GM12878 (cell line): ENCODE results near the gene CALR. TPM values are rescaled to one million over a fixed set of nuclear protein-coding genes. Genes with fewer than 3 reads are reported as not detected.
A peak's percentile ranks its signal among the peaks of the same experiment; 100 is the strongest.

Experiments used
- BACH1 ChIP-seq: fragments of 450-650 bp; IDR thresholded peaks from 2 replicates; pipeline ENCODE4 v1.6.1; 2017; ENCODE audit warnings: mild to moderate bottlenecking, borderline replicate concordance
- BRCA1 ChIP-seq: IDR thresholded peaks from 2 replicates; pipeline ENCODE4 v1.6.1; 2011; ENCODE audit warnings: low read depth, low read length, improper control_type of control experiment
- FOXM1 ChIP-seq: IDR thresholded peaks from 2 replicates; pipeline ENCODE4 v1.6.1; 2012; ENCODE audit warnings: low read depth, mild to moderate bottlenecking, inconsistent platforms, low read length, moderate library complexity
- IKZF1 ChIP-seq: fragments of 450-650 bp; conservative IDR thresholded peaks from 2 replicates; pipeline ENCODE4 v1.6.1; 2017; ENCODE audit warnings: antibody characterized with exemption, mild to moderate bottlenecking
- KDM1A ChIP-seq: fragments of 200-600 bp; sonication (generic); IDR thresholded peaks from 2 replicates; pipeline ENCODE4 v1.6.1; 2016; ENCODE audit warnings: borderline replicate concordance
- MEF2B ChIP-seq: fragments of 450-650 bp; IDR thresholded peaks from 2 replicates; pipeline ENCODE4 v1.6.1; 2018; ENCODE audit warnings: mild to moderate bottlenecking, moderate library complexity; ENCODE audit not compliant: partially characterized antibody, poor library complexity, severe bottlenecking
- MTA3 ChIP-seq: IDR thresholded peaks from 2 replicates; pipeline ENCODE4 v1.6.1; 2012; ENCODE audit warnings: low read length, inconsistent platforms, borderline replicate concordance
- MXI1 ChIP-seq: fragments of 150-350 bp; IDR thresholded peaks from 2 replicates; pipeline ENCODE4 v1.6.1; 2011; ENCODE audit warnings: low read depth, mild to moderate bottlenecking, inconsistent platforms, low read length, improper control_type of control experiment
- RAD21 ChIP-seq: IDR thresholded peaks from 2 replicates; pipeline ENCODE4 v1.6.1; 2011; ENCODE audit warnings: mild to moderate bottlenecking, low read depth, low read length, moderate library complexity; ENCODE audit not compliant: insufficient read depth
- RAD51 ChIP-seq: fragments of 450-650 bp; IDR thresholded peaks from 2 replicates; pipeline ENCODE4 v1.6.1; 2016; ENCODE audit warnings: moderate library complexity, mild to moderate bottlenecking, inconsistent platforms
- RELA ChIP-seq: fragments of 450-650 bp; IDR thresholded peaks from 2 replicates; pipeline ENCODE4 v1.8.0; 2014; ENCODE audit warnings: borderline replicate concordance; ENCODE audit not compliant: partially characterized antibody
- SMARCA5 ChIP-seq: fragments of 450-650 bp; IDR thresholded peaks from 2 replicates; pipeline ENCODE4 v1.6.1; 2017; ENCODE audit warnings: mild to moderate bottlenecking
- SREBF2 ChIP-seq: IDR thresholded peaks from 2 replicates; pipeline ENCODE4 v1.6.1; 2012; ENCODE audit warnings: mild to moderate bottlenecking, low read length
- TBL1XR1 ChIP-seq: IDR thresholded peaks from 2 replicates; pipeline ENCODE4 v1.6.1; 2012; ENCODE audit warnings: low read depth, low read length, improper control_type of control experiment
- ZNF207 ChIP-seq: fragments of 450-650 bp; IDR thresholded peaks from 2 replicates; pipeline ENCODE4 v1.6.1; 2014; ENCODE audit warnings: antibody characterized with exemption, mild to moderate bottlenecking, borderline replicate concordance
- ZNF274 ChIP-seq: IDR thresholded peaks from one replicate; pipeline ENCODE4 v1.8.0; 2011; ENCODE audit not compliant: insufficient read length, insufficient read depth
- ZNF622 ChIP-seq: fragments of 450-650 bp; IDR thresholded peaks from 2 replicates; pipeline ENCODE4 v1.6.1; 2017; ENCODE audit warnings: mild to moderate bottlenecking, inconsistent platforms
- polyA plus RNA-seq, 11 experiments: library from polyadenylated mRNA; depleted of rRNA in 4 of 11; unstranded in 6 of 11; stranded (reverse) in 5 of 11; fragments of >200 nt; fragmentation: Nextera tagmentation in 4 of 11; fragmentation: Illumina TruSeq in 1 of 11; extraction: Ambion mirVana in 4 of 11; extraction: Trizol in 1 of 11; gene quantifications; 1 replicate in 1 of 11; 2 replicates in 10 of 11; pipeline versions ENCODE4 v1.2.1 to v1.2.3, GENCODE V29; 2011 to 2016; ENCODE audit warnings: inconsistent platforms in 2 of 11, missing spikeins in 2 of 11, low read depth in 1 of 11
- total RNA-seq, 4 experiments: library from RNA; depleted of rRNA in 3 of 4; stranded (reverse); fragments of >200 nt in 3 of 4; fragmentation: Illumina TruSeq in 1 of 4; extraction: Trizol in 1 of 4; gene quantifications; 2 replicates each; pipeline versions ENCODE4 v1.2.1 to v1.2.3, GENCODE V29; 2013 to 2021
- TF ChIP-seq, protein P1 (sequence below): IDR thresholded peaks from 2 replicates; pipeline ENCODE4 v1.6.1; 2012; ENCODE audit warnings: improper control_type of control experiment, low read depth, low read length; ENCODE audit not compliant: insufficient replicate concordance
- TF ChIP-seq, protein P2 (sequence below): fragments of 450-650 bp; IDR thresholded peaks from 2 replicates; pipeline ENCODE4 v1.6.1; 2017; ENCODE audit warnings: mild to moderate bottlenecking, moderate library complexity
- TF ChIP-seq, protein P3 (sequence below): IDR thresholded peaks from 2 replicates; pipeline ENCODE4 v1.6.1; 2012; ENCODE audit warnings: low read depth, low read length, improper control_type of control experiment

The CALR gene
- total and polyA plus RNA-seq, 10 of the 15 experiments (the other 5 are each of a cell fraction or from before 2014, with no cell fraction given) = 202 to 1,451 (median 749) TPM

DNA sequence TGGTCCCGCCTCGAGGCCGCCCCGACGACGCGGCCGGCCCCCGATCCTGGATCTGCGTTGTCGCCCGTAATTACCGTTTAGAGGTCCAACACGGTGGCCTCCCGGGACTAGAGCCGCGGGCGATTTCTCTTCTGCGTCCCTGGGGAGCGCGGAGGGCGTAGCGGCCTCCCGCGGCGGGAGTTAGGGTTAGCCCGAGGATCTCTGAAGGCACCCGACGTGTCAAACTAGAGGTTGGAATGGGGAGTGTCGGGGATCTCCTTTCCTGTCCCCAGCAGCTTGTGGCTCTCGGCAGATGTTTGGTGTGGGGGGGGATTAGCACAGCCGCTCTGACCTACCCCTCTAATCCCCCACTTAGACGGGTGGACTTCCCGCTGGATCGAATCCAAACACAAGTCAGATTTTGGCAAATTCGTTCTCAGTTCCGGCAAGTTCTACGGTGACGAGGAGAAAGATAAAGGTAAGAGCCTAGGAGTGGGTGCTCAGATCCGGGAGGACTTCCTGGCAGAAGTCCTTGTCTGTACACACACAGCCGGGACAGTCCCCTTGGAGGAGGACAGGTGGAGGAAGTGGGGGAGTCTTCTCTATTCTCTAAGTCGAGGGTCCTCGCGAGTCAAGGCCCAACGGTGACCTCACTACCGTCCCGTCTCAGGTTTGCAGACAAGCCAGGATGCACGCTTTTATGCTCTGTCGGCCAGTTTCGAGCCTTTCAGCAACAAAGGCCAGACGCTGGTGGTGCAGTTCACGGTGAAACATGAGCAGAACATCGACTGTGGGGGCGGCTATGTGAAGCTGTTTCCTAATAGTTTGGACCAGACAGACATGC lies 581 bp downstream of the CALR start (continued):
- TF ChIP-seq RAD51 = no peak
- TF ChIP-seq IKZF1 = peak; percentile 58
- no peak for TF ChIP-seq BACH1
- no peak for TF ChIP-seq RELA
- no peak for TF ChIP-seq FOXM1
- TF ChIP-seq MTA3 = no peak; the same call in 1 of the 2 replicates
- TF ChIP-seq, protein P1, sequence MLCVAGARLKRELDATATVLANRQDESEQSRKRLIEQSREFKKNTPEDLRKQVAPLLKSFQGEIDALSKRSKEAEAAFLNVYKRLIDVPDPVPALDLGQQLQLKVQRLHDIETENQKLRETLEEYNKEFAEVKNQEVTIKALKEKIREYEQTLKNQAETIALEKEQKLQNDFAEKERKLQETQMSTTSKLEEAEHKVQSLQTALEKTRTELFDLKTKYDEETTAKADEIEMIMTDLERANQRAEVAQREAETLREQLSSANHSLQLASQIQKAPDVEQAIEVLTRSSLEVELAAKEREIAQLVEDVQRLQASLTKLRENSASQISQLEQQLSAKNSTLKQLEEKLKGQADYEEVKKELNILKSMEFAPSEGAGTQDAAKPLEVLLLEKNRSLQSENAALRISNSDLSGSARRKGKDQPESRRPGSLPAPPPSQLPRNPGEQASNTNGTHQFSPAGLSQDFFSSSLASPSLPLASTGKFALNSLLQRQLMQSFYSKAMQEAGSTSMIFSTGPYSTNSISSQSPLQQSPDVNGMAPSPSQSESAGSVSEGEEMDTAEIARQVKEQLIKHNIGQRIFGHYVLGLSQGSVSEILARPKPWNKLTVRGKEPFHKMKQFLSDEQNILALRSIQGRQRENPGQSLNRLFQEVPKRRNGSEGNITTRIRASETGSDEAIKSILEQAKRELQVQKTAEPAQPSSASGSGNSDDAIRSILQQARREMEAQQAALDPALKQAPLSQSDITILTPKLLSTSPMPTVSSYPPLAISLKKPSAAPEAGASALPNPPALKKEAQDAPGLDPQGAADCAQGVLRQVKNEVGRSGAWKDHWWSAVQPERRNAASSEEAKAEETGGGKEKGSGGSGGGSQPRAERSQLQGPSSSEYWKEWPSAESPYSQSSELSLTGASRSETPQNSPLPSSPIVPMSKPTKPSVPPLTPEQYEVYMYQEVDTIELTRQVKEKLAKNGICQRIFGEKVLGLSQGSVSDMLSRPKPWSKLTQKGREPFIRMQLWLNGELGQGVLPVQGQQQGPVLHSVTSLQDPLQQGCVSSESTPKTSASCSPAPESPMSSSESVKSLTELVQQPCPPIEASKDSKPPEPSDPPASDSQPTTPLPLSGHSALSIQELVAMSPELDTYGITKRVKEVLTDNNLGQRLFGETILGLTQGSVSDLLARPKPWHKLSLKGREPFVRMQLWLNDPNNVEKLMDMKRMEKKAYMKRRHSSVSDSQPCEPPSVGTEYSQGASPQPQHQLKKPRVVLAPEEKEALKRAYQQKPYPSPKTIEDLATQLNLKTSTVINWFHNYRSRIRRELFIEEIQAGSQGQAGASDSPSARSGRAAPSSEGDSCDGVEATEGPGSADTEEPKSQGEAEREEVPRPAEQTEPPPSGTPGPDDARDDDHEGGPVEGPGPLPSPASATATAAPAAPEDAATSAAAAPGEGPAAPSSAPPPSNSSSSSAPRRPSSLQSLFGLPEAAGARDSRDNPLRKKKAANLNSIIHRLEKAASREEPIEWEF = no peak
- no peak for TF ChIP-seq SREBF2
- TF ChIP-seq, protein P2, sequence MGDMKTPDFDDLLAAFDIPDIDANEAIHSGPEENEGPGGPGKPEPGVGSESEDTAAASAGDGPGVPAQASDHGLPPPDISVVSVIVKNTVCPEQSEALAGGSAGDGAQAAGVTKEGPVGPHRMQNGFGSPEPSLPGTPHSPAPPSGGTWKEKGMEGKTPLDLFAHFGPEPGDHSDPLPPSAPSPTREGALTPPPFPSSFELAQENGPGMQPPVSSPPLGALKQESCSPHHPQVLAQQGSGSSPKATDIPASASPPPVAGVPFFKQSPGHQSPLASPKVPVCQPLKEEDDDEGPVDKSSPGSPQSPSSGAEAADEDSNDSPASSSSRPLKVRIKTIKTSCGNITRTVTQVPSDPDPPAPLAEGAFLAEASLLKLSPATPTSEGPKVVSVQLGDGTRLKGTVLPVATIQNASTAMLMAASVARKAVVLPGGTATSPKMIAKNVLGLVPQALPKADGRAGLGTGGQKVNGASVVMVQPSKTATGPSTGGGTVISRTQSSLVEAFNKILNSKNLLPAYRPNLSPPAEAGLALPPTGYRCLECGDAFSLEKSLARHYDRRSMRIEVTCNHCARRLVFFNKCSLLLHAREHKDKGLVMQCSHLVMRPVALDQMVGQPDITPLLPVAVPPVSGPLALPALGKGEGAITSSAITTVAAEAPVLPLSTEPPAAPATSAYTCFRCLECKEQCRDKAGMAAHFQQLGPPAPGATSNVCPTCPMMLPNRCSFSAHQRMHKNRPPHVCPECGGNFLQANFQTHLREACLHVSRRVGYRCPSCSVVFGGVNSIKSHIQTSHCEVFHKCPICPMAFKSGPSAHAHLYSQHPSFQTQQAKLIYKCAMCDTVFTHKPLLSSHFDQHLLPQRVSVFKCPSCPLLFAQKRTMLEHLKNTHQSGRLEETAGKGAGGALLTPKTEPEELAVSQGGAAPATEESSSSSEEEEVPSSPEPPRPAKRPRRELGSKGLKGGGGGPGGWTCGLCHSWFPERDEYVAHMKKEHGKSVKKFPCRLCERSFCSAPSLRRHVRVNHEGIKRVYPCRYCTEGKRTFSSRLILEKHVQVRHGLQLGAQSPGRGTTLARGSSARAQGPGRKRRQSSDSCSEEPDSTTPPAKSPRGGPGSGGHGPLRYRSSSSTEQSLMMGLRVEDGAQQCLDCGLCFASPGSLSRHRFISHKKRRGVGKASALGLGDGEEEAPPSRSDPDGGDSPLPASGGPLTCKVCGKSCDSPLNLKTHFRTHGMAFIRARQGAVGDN = 0 out of 2 replicates have a peak, but pooled peaks have one; percentile 25
- TF ChIP-seq ZNF207 = peak; percentile 92; the same call in 1 of the 2 replicates
- no peak for TF ChIP-seq KDM1A
- no peak for TF ChIP-seq ZNF622
- no peak for TF ChIP-seq TBL1XR1
- 0 out of 2 replicates have a peak, but pooled peaks have one; percentile 5 for TF ChIP-seq SMARCA5
- TF ChIP-seq BRCA1 = no peak
- TF ChIP-seq MXI1 = 0 out of 2 replicates have a peak, but pooled peaks have one; percentile 38
- TF ChIP-seq MEF2B = peak; percentile 82
- TF ChIP-seq ZNF274 = no peak
- TF ChIP-seq, protein P3, sequence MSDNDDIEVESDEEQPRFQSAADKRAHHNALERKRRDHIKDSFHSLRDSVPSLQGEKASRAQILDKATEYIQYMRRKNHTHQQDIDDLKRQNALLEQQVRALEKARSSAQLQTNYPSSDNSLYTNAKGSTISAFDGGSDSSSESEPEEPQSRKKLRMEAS = no peak
- TF ChIP-seq RAD21 = no peak
